Measurements from ENCODE around the gene CYP26A1. TPM values are rescaled to one million over a fixed set of nuclear protein-coding genes. Genes with fewer than 3 reads are reported as not detected.
A peak's percentile ranks its signal among the peaks of the same experiment; 100 is the strongest.
"Not testable (repeated sequence)": the region's sequence is repeated elsewhere in the genome, so short reads cannot be mapped to it uniquely, and the experiment has no call there.

CYP26A1 gene
- total and polyA plus RNA-seq, 2 donors: 1.2 to 7.8 TPM

DNA sequence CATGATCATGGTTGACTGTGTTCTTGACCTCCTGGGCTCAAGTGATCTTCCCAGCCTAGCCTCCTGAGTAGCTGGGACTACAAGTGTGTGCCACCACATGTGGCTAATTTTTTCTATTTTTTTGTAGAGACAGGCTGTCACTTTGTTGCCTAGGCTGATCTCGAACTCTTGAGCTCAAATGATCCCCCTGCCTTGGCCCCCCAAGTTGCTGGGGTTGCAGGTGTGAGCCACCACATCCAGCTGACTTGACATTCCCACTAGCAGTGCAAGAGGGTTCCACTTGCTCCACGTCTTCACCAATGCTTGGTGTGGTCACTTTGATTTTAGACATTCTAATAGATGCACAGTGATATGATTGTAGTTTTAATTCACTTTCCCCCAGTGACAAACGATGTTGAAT, 25.1 kb downstream of the CYP26A1 start:
- no peak for DNase-seq (ENCODE audit: low read depth in 6 of 9, low spot score in 9 of 9)

DNA sequence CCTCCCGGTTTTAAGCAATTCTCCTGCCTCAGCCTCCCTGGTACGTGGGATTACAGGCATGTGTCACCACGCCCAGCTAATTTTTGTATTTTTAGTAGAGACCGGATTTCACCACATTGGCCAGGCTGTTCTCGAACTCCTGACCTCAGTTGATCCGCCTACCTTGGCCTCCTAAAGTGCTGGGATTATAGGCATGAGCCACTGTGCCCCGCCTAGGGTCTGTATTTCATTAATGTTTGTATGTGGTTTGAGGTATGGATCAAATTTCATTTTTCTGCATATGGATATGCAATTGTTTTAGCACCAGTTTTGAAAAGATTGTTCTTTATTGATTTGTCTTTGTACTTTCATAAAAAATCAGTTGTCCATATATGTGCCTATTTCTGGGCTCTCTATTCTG, 26.0 kb downstream of the CYP26A1 start:
- Histone ChIP-seq H3K4me3 (ENCODE audit: low read length in 2 of 2) (no peak overlapping the region), H3K27ac (ENCODE audit: low read depth in 1 of 2, low read length in 1 of 2) (no peak overlapping the region), H3K27me3 (ENCODE audit: control insufficient read depth in 2 of 2, insufficient read depth in 1 of 2, low read length in 1 of 2) (no peaks in the 10 kb centered on the region), H3K4me1 (ENCODE audit: control insufficient read depth in 2 of 2, insufficient read depth in 2 of 2, low read length in 2 of 2) (no peaks in the 10 kb centered on the region), H3K36me3 (ENCODE audit: control insufficient read depth in 2 of 2, insufficient read depth in 2 of 2, low read length in 1 of 2) (no peaks in the 10 kb centered on the region), H3K9me3 (ENCODE audit: control insufficient read depth in 2 of 2, insufficient read depth in 1 of 2, low read length in 1 of 2) (no peaks in the 10 kb centered on the region)
- whole genome bisulfite sequencing: 97% methylated on average over 7 of the region's 7 CpGs
- DNase-seq (ENCODE audit: low read depth in 6 of 9, low spot score in 9 of 9): no peak

More for the DNA sequence above, 25.1 kb downstream of the CYP26A1 start:
- Histone ChIP-seq H3K4me3 (ENCODE audit: low read length in 2 of 2) (no peak overlapping the region), H3K27ac (ENCODE audit: low read depth in 1 of 2, low read length in 1 of 2) (no peak overlapping the region), H3K36me3 (ENCODE audit: control insufficient read depth in 2 of 2, insufficient read depth in 2 of 2, low read length in 1 of 2) (no peaks in the 10 kb centered on the region), H3K9me3 (ENCODE audit: control insufficient read depth in 2 of 2, insufficient read depth in 1 of 2, low read length in 1 of 2) (no peaks in the 10 kb centered on the region), H3K4me1 (ENCODE audit: control insufficient read depth in 2 of 2, insufficient read depth in 2 of 2, low read length in 2 of 2) (no peaks in the 10 kb centered on the region), H3K27me3 (ENCODE audit: control insufficient read depth in 2 of 2, insufficient read depth in 1 of 2, low read length in 1 of 2) (no peaks in the 10 kb centered on the region)
- WGBS: 89% methylated on average over 3 of the region's 3 CpGs

DNA sequence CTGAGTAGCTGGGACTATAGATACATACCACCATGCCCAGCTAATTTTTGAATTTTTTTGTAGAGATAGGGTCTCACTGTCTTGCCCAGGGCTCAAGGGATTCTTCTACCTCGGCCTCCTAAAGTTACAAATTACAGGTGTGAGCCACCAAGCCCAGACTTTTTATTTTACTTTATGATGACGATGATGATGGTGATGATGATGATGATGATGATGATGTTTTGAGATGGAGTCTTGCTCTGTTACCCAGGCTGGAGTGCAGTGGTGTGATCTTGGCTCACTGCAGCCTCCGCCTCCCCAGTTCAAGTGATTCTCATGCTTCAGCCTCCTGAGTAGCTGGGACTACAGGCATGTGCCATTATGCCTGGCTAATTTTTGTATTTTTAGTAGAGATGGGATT, 27.5 kb downstream of the CYP26A1 start:
- 97% methylated on average over 3 of the region's 3 CpGs for WGBS
- not testable (repeated sequence) for H3K27ac ChIP-seq (ENCODE audit: low read depth in 1 of 2, low read length in 1 of 2); H3K4me3 ChIP-seq (ENCODE audit: low read length in 2 of 2)

DNA sequence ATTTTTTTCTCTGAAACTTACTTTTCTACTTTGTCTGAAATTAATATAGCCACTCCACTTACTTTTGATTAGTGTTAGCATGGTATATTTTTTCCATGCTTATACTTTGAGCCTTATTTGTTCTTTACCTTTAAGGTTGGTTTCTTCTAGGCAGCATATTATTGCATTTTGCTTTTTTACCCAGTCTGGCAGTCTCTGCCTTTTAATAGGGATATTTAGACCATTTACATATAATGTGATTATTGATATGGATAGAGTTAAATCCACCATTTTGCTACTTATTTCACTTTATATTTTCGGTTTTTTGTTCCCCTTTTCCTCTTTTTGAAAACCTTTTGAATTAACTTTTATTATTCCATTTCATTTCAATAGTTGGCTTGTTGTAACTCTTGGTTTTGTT, 30.3 kb downstream of the CYP26A1 start:
- Histone ChIP-seq H3K4me1 (ENCODE audit: control insufficient read depth in 2 of 2, insufficient read depth in 2 of 2, low read length in 2 of 2) (no peaks in the 10 kb centered on the region), H3K9me3 (ENCODE audit: control insufficient read depth in 2 of 2, insufficient read depth in 1 of 2, low read length in 1 of 2) (no peaks in the 10 kb centered on the region), H3K27me3 (ENCODE audit: control insufficient read depth in 2 of 2, insufficient read depth in 1 of 2, low read length in 1 of 2) (no peaks in the 10 kb centered on the region), H3K36me3 (ENCODE audit: control insufficient read depth in 2 of 2, insufficient read depth in 2 of 2, low read length in 1 of 2) (no peaks in the 10 kb centered on the region), H3K4me3 (ENCODE audit: low read length in 2 of 2) (no peak overlapping the region), H3K27ac (ENCODE audit: low read depth in 1 of 2, low read length in 1 of 2) (no peak overlapping the region)
- no peak for DNase-seq (ENCODE audit: low read depth in 6 of 9, low spot score in 9 of 9)
- 94% methylated on average over 1 of the region's 1 CpG for WGBS

More for the DNA sequence above, 27.5 kb downstream of the CYP26A1 start:
- DNase-seq (ENCODE audit: low read depth in 6 of 9, low spot score in 9 of 9); H3K9me3 ChIP-seq (ENCODE audit: control insufficient read depth in 2 of 2, insufficient read depth in 1 of 2, low read length in 1 of 2); H3K4me1 ChIP-seq (ENCODE audit: control insufficient read depth in 2 of 2, insufficient read depth in 2 of 2, low read length in 2 of 2); H3K36me3 ChIP-seq (ENCODE audit: control insufficient read depth in 2 of 2, insufficient read depth in 2 of 2, low read length in 1 of 2); H3K27me3 ChIP-seq (ENCODE audit: control insufficient read depth in 2 of 2, insufficient read depth in 1 of 2, low read length in 1 of 2): not testable (repeated sequence)

DNA sequence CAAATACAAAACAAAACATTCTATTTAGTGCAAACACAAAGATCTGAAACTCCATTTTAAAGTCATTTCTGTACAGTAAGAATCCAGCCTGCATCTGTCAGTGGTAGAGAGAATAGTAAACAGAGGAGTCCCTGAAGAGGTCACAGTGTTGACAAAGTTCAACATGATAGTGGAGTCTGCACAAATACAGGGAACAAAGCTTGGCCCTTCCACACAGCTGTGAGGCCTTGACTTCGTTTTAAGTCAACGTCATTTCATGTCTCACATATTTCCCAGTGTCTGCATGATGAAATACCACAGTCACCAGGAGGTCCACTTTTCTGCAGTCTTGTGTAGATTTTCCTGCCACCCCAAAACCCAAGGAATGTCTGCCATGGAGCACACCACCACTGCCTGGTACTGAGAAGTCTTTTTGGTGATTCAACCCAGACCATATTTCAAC, 33.0 kb downstream of the CYP26A1 start:
- Histone ChIP-seq H3K9me3 (ENCODE audit: control insufficient read depth in 2 of 2, insufficient read depth in 1 of 2, low read length in 1 of 2) (no peaks in the 10 kb centered on the region), H3K27me3 (ENCODE audit: control insufficient read depth in 2 of 2, insufficient read depth in 1 of 2, low read length in 1 of 2) (no peaks in the 10 kb centered on the region), H3K4me3 (ENCODE audit: low read length in 2 of 2) (no peak overlapping the region), H3K36me3 (ENCODE audit: control insufficient read depth in 2 of 2, insufficient read depth in 2 of 2, low read length in 1 of 2) (no peaks in the 10 kb centered on the region), H3K27ac (ENCODE audit: low read depth in 1 of 2, low read length in 1 of 2) (no peak overlapping the region), H3K4me1 (ENCODE audit: control insufficient read depth in 2 of 2, insufficient read depth in 2 of 2, low read length in 2 of 2) (no peaks in the 10 kb centered on the region)
- WGBS: 93% methylated on average over 2 of the region's 2 CpGs
- DNase-seq (ENCODE audit: low read depth in 6 of 9, low spot score in 9 of 9): no peak

DNA sequence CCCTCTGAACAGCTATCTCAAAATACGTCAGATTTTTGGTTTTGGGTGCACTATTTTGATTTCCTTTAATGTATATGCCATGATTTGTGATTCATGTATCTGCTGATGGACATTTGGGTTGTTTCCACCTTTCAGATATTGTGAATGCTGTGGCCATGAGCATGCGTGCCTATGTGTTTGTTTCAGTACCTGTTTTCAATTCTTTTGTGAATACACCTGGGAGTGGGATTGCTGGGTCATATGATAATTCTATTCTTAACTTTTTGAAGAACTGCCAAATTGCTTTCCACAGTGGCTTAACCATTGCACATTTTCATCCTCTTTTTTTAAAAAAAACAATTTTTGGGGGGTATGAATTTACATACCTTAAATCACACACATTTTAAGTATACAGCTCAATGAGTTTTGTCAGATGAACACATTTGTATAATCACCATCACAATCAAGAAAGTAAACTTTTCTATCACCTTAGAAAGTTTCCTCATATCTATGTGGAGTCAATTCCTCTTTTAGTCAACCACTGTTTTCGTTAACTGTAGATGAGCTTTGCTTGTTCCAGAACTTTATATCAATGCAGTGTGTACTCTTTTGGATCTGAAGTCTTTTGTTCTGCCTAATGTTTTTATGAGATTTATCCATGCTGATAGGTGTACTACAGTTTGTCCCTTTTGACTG, 36.9 kb downstream of the CYP26A1 start:
- H3K36me3 ChIP-seq (ENCODE audit: control insufficient read depth in 2 of 2, insufficient read depth in 2 of 2, low read length in 1 of 2): no peaks in the 10 kb centered on the region
- peaks cover 0 to 4% of the 10 kb centered on the region in 2 donors for H3K4me1 ChIP-seq (ENCODE audit: control insufficient read depth in 2 of 2, insufficient read depth in 2 of 2, low read length in 2 of 2)
- no peaks in the 10 kb centered on the region for H3K27me3 ChIP-seq (ENCODE audit: control insufficient read depth in 2 of 2, insufficient read depth in 1 of 2, low read length in 1 of 2)
- H3K9me3 ChIP-seq (ENCODE audit: control insufficient read depth in 2 of 2, insufficient read depth in 1 of 2, low read length in 1 of 2): no peaks in the 10 kb centered on the region
- no peak overlapping the region for H3K27ac ChIP-seq (ENCODE audit: low read depth in 1 of 2, low read length in 1 of 2)
- 79% methylated on average over 3 of the region's 3 CpGs for WGBS
- no peak overlapping the region for H3K4me3 ChIP-seq (ENCODE audit: low read length in 2 of 2)
- DNase-seq (ENCODE audit: low read depth in 6 of 9, low spot score in 9 of 9): no peak

DNA sequence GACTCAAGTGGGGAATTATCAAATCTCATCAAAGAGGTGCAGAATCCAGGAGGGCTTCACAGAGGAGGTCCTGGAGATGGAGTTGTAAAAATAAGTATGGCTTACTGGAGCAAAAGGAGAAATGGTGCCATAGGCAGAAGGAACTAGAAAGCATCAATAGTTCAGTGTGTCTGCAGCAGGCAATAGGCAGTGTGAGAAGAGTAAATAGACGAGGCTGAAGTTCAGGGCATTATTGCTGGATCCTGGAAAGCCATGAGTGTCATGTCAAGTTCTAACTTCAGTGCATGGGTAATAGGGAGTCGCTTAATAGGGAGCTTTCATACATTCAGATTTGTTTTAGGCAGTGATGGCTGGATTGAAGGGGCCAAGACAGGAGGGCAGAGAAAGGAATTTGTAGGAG, 39.3 kb downstream of the CYP26A1 start:
- H3K9me3 ChIP-seq (ENCODE audit: control insufficient read depth in 2 of 2, insufficient read depth in 1 of 2, low read length in 1 of 2): no peaks in the 10 kb centered on the region
- 91% methylated on average over 2 of the region's 2 CpGs for WGBS
- no peaks in the 10 kb centered on the region for H3K27me3 ChIP-seq (ENCODE audit: control insufficient read depth in 2 of 2, insufficient read depth in 1 of 2, low read length in 1 of 2)
- H3K27ac ChIP-seq (ENCODE audit: low read depth in 1 of 2, low read length in 1 of 2): no peak overlapping the region
- no peaks in the 10 kb centered on the region for H3K36me3 ChIP-seq (ENCODE audit: control insufficient read depth in 2 of 2, insufficient read depth in 2 of 2, low read length in 1 of 2)
- no peak for DNase-seq (ENCODE audit: low read depth in 6 of 9, low spot score in 9 of 9)
- H3K4me3 ChIP-seq (ENCODE audit: low read length in 2 of 2): no peak overlapping the region
- H3K4me1 ChIP-seq (ENCODE audit: control insufficient read depth in 2 of 2, insufficient read depth in 2 of 2, low read length in 2 of 2): peaks cover 0 to 6% of the 10 kb centered on the region in 2 donors

DNA sequence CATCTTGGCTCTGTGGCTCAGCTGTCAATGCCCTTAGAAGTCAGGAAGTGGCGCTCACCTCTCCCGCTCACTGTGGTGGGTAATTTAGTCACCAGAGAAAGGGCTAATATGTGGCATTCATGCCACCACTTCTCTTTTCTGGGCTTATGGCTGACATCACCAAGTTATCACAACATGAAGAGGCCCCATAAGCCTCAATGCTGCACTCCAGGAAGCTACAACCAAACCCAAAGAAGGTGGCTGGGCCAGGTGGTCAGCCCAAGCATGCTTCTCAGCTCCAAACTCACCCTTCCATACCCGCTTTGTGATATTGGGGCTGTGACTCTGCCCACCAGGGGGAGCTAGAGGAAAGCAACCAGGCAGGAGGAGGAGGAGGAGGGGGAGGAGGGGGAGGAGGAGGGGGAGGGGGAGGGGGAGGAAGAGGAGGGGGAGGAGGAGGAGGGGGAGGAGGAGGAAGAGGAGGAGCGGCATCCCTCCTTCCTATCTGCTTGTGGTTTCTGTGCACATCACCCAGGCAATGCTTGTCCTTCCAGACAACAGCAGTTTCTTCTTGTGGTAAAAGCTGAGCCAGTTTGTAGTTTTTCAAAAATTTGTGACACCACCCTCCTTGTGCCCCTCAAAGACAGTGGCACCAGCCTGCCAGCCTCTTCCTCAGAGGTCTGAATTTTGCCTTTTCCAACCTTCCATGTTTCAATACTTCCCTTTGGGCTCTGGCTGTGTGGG, 42.1 kb downstream of the CYP26A1 start:
- peak; percentile 23 to 75 (median 42) for DNase-seq (ENCODE audit: low read depth in 6 of 9, low spot score in 9 of 9)
- H3K9me3 ChIP-seq (ENCODE audit: control insufficient read depth in 2 of 2, insufficient read depth in 1 of 2, low read length in 1 of 2): no peaks in the 10 kb centered on the region
- H3K27me3 ChIP-seq (ENCODE audit: control insufficient read depth in 2 of 2, insufficient read depth in 1 of 2, low read length in 1 of 2): no peaks in the 10 kb centered on the region
- no peak overlapping the region for H3K4me3 ChIP-seq (ENCODE audit: low read length in 2 of 2)
- no peak overlapping the region for H3K27ac ChIP-seq (ENCODE audit: low read depth in 1 of 2, low read length in 1 of 2)
- H3K4me1 ChIP-seq (ENCODE audit: control insufficient read depth in 2 of 2, insufficient read depth in 2 of 2, low read length in 2 of 2): peaks cover 0 to 6% of the 10 kb centered on the region in 2 donors
- 12% methylated on average over 4 of the region's 4 CpGs for WGBS
- no peaks in the 10 kb centered on the region for H3K36me3 ChIP-seq (ENCODE audit: control insufficient read depth in 2 of 2, insufficient read depth in 2 of 2, low read length in 1 of 2)

DNA sequence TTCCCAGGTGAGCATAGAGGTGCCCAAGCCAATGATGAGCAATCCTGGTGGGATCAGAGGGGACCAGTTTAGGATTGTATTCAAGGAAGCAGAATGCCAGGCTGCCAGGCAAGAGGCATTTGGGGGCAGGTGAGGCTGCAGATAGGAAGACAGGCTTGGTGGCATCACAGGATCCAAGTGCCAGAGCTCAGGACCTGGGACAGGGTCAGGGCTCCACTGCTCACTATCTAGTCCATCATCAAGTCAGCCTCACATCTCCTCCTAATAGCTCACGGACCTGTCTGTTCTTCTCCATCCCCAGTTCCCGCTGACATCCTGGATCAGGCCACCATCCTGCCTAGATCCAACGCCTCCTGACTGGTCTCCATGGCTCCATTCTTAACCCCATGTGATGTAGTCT, 47.6 kb downstream of the CYP26A1 start:
- no peak for DNase-seq (ENCODE audit: low read depth in 6 of 9, low spot score in 9 of 9)
- H3K4me3 ChIP-seq (ENCODE audit: low read length in 2 of 2): no peak overlapping the region
- 76% methylated on average over 3 of the region's 3 CpGs for WGBS

More for the DNA sequence above, 47.6 kb downstream of the CYP26A1 start:
- Histone ChIP-seq H3K27me3 (ENCODE audit: control insufficient read depth in 2 of 2, insufficient read depth in 1 of 2, low read length in 1 of 2) (no peaks in the 10 kb centered on the region), H3K4me1 (ENCODE audit: control insufficient read depth in 2 of 2, insufficient read depth in 2 of 2, low read length in 2 of 2) (no peaks in the 10 kb centered on the region), H3K36me3 (ENCODE audit: control insufficient read depth in 2 of 2, insufficient read depth in 2 of 2, low read length in 1 of 2) (no peaks in the 10 kb centered on the region), H3K27ac (ENCODE audit: low read depth in 1 of 2, low read length in 1 of 2) (no peak overlapping the region), H3K9me3 (ENCODE audit: control insufficient read depth in 2 of 2, insufficient read depth in 1 of 2, low read length in 1 of 2) (peaks cover 0 to 5% of the 10 kb centered on the region in 2 donors)
